SKM-1 treated with dmso at 0.1 percent for 144 hours (cell line): ENCODE results near the gene COL11A1.
"Not testable (repeated sequence)": the region's sequence is repeated elsewhere in the genome, so short reads cannot be mapped to it uniquely, and the experiment has no call there.

Experiments
- DNase-seq: peaks from one replicate; lab custom pipeline; 2025; ENCODE audit not compliant: unreplicated experiment; lab: John Stamatoyannopoulos, UW

The COL11A1 gene

DNA sequence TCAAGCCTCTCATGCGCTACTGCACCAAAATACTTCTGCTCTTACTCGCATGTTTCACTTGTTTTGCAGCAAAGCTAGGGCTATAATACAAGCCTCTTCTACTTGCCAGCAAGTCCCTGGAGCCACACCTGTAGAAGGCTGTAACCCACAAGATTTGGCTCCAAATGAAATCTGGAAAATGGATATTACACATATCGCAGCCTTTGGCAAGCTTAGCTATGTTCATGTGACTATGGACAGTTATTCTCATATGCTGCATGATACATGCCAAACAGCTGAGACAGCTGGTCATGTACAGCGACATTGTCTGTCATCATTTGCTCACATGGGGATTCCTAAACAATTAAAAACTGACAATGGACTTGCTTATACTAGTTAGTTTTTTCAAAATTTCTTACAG lies 270.3 kb downstream of the COL11A1 start:
- DNase-seq = no peak

- no peak for DNase-seq
These were observed 270.8 kb downstream of the COL11A1 start for GRCh38 chr1:102837551-102837950.

DNA sequence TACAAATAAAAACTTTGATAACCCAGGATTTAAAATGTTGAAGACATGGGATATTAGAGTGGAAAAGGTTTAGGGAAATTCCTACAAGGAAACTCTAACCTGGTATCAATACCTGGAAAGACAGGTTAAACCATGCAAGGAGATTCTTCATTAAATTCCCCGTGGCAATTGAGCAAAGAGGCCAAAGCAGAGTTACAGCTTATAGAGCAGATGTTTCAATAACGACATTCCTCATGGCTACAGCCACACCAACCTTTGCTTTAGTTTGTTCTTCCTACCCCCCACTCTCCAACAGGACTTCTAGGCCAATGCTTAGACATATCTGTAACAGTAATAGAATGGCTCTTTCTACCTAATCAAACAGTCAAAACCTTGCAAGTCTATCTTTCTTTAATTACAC lies 271.3 kb downstream of the COL11A1 start:
- DNase-seq = no peak

- no peak for DNase-seq
These were observed 273.5 kb downstream of the COL11A1 start for GRCh38 chr1:102834688-102835320.

- no peak for DNase-seq
These were observed 275.2 kb downstream of the COL11A1 start for GRCh38 chr1:102833151-102833550.

DNA sequence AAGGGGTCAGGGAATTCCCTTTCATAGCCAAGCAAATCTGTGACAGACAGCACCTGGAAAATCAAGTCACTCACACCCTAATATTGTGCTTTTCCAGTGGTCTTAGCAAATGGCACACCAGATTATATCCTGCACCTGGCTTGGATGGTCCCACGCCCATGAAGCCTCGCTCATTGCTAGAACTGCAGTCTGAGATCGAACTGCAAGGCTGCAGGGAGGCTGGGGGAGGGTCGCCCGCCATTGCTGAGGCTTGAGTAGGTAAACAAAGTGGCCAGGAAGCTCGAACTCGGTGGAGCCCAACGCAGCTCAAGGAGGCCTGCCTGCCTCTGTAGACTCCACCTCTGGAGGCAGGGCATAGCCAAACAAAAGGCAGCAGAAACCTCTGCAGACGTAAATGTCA lies 281.6 kb downstream of the COL11A1 start:
- DNase-seq = not testable (repeated sequence)
